Lung (tissue), 12 donors: Measurements from ENCODE around the gene PAX6. TPM values are rescaled to one million over a fixed set of nuclear protein-coding genes. Genes with fewer than 3 reads are reported as not detected.

Experiments used
- ATAC-seq: fragments of 200-7000 bp; cut with Tn5 transposase; one replicate; pipeline ENCODE4 v1.9.1; 2020; ENCODE audit warnings: moderate number of reproducible peaks; ENCODE audit not compliant: insufficient read depth, low FRiP score
- DNase-seq, 3 donors: peaks; one replicate each; pipeline ENCODE4 v3.0.0-alpha.2; 2013 to 2017
- H3K27ac ChIP-seq, 2 donors: one replicate each; pipeline ENCODE4 v1.5.1; 2013; ENCODE audit warnings: mild to moderate bottlenecking in 2 of 2, moderate library complexity in 2 of 2, control low read depth in 1 of 2, inconsistent platforms in 1 of 2, low read depth in 1 of 2, low read length in 1 of 2
- H3K27me3 ChIP-seq, 3 donors: one replicate each; pipeline ENCODE4 v1.5.1; 2013; ENCODE audit warnings: low read length in 2 of 3; ENCODE audit not compliant: control insufficient read depth in 3 of 3, insufficient read depth in 3 of 3
- H3K36me3 ChIP-seq, 4 donors: one replicate each; pipeline ENCODE4 v1.5.1; 2013; ENCODE audit warnings: low read length in 4 of 4, mild to moderate bottlenecking in 1 of 4, moderate library complexity in 1 of 4; ENCODE audit not compliant: control insufficient read depth in 4 of 4, insufficient read depth in 4 of 4
- H3K4me1 ChIP-seq, 5 donors: one replicate each; pipeline ENCODE4 v1.5.1; 2013; ENCODE audit warnings: low read length in 5 of 5, mild to moderate bottlenecking in 2 of 5, moderate library complexity in 1 of 5; ENCODE audit not compliant: control insufficient read depth in 5 of 5, insufficient read depth in 5 of 5
- H3K4me3 ChIP-seq: one replicate; pipeline ENCODE4 v1.5.1; 2013; ENCODE audit warnings: mild to moderate bottlenecking, control low read depth, moderate library complexity
- H3K9ac ChIP-seq, 2 donors: one replicate each; pipeline ENCODE4 v1.5.1; 2013; ENCODE audit warnings: low read length in 2 of 2, control low read depth in 1 of 2; ENCODE audit not compliant: insufficient read depth in 1 of 2
- H3K9me3 ChIP-seq, 4 donors: one replicate each; pipeline ENCODE4 v1.5.1; 2013; ENCODE audit warnings: low read length in 3 of 4, mild to moderate bottlenecking in 1 of 4, moderate library complexity in 1 of 4; ENCODE audit not compliant: control insufficient read depth in 4 of 4, insufficient read depth in 3 of 4
- CTCF ChIP-seq: IDR thresholded peaks from 2 replicates; pipeline ENCODE4 v1.5.1; 2012; ENCODE audit warnings: mild to moderate bottlenecking; ENCODE audit errors: control extremely low read depth, extremely low read depth
- WGBS, 2 donors: extraction: QIAGEN DNeasy Blood & Tissue Kit; methylation state at CpG; one replicate each; pipeline ENCODE4 v1.1.7; 2013; 5-methylcytosine and 5-hydroxymethylcytosine counted together
- polyA plus RNA-seq, 2 donors: library from polyadenylated mRNA; stranded (reverse); fragments of 200-250 nt; gene quantifications; one replicate each; pipeline ENCODE4 v1.2.1, GENCODE V29; 2013
- total RNA-seq, 2 donors: library from RNA; depleted of rRNA in 1 of 2; stranded (reverse); fragments of >200 nt in 1 of 2; gene quantifications; one replicate each; pipeline ENCODE4 v1.2.1, GENCODE V29; 2014 to 2021
- donor health status: control.
- donor health status: control.
- donor health status: Bipolar disorder and iron deficiency.
- donor health status: healthy.
- donor health status: DM: yes; HTN: yes; CAD: no.

The PAX6 gene
- total and polyA plus RNA-seq, 4 donors: 0.01 TPM; not detected in 3

GRCh38 chr11:31817621-31818424 is 6.7 kb upstream of the PAX6 start:
- ATAC-seq (no peak), DNase-seq (peak in 2 of 3 donors; percentile 29 to 35)
- Histone ChIP-seq H3K4me1 (peaks cover 0 to 39% (median 11%) of the 10 kb centered on the region in 5 donors), H3K4me3 (no peak overlapping the region), H3K27me3 (peaks cover 27 to 98% (median 84%) of the 10 kb centered on the region in 3 donors), H3K36me3 (no peaks in the 10 kb centered on the region), H3K9me3 (peaks cover 0 to 19% (median 0%) of the 10 kb centered on the region in 4 donors), H3K9ac (no peak overlapping the region), H3K27ac (no peak overlapping the region)
- no peak for TF ChIP-seq CTCF
- WGBS, 2 donors: 3 to 7% methylated on average over 57 to 58 of the region's 58 CpGs

DNA sequence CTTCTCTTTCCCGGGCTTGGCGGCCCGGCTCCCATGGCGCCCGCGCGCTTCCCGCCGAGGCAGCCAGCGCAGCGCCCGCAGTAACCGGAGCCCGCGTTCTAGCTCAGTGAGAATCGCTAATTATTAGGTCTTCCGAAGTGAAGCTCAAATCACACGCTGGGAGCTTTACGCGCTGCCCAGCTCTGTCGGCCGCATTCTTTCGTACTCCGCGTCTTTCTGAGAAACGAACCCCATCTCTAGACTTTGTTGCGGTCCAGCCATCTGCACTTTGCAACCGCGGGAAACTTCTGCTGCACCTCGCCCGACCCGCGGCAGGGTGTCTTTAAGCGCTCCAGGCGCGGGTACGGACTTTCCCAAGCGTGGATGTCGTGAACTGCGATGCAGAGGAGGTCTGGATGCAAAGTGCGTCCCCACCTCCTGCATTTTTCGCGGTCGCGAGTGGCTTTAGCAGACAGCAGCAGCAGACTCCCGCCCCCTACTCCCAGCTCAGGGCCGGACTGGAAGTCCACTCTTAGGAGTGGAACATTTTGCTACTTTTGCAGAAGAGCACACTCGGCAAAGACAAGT is 6.0 kb upstream of the PAX6 start:
- H3K27ac ChIP-seq: no peak overlapping the region
- H3K4me1 ChIP-seq: peaks cover 0 to 45% (median 11%) of the 10 kb centered on the region in 5 donors

GRCh38 chr11:31816468-31817053 is 5.4 kb upstream of the PAX6 start:
- H3K4me1 ChIP-seq: peaks cover 0 to 51% (median 13%) of the 10 kb centered on the region in 5 donors
- DNase-seq (peak in 1 of 3 donors; percentile 11), ATAC-seq (no peak)
- no peak for TF ChIP-seq CTCF
- no peak overlapping the region for H3K9ac ChIP-seq
- peaks cover 0 to 17% (median 0%) of the 10 kb centered on the region in 4 donors for H3K9me3 ChIP-seq
- H3K36me3 ChIP-seq: no peaks in the 10 kb centered on the region
- no peak overlapping the region for H3K27ac ChIP-seq
- peaks cover 20 to 97% (median 83%) of the 10 kb centered on the region in 3 donors for H3K27me3 ChIP-seq
- 6 to 7% methylated on average over 31 to 40 of the region's 40 CpGs for WGBS, 2 donors
- no peak overlapping the region for H3K4me3 ChIP-seq

More for the DNA sequence above, 6.0 kb upstream of the PAX6 start:
- no peak overlapping the region for H3K4me3 ChIP-seq
- ATAC-seq (no peak), DNase-seq (peak in 2 of 3 donors; percentile 29 to 34)
- 1 to 3% methylated on average over 48 of the region's 48 CpGs for WGBS, 2 donors
- H3K9me3 ChIP-seq: peaks cover 0 to 17% (median 0%) of the 10 kb centered on the region in 4 donors
- peaks cover 22 to 98% (median 84%) of the 10 kb centered on the region in 3 donors for H3K27me3 ChIP-seq
- TF ChIP-seq CTCF: no peak
- H3K36me3 ChIP-seq: no peaks in the 10 kb centered on the region
- H3K9ac ChIP-seq: no peak overlapping the region
